ENCODE measurements around the gene FAM163B. TPM values are rescaled to one million over a fixed set of nuclear protein-coding genes. Genes with fewer than 3 reads are reported as not detected.

FAM163B gene
- total RNA-seq, 4 donors from 2014 or later: not detected

DNA sequence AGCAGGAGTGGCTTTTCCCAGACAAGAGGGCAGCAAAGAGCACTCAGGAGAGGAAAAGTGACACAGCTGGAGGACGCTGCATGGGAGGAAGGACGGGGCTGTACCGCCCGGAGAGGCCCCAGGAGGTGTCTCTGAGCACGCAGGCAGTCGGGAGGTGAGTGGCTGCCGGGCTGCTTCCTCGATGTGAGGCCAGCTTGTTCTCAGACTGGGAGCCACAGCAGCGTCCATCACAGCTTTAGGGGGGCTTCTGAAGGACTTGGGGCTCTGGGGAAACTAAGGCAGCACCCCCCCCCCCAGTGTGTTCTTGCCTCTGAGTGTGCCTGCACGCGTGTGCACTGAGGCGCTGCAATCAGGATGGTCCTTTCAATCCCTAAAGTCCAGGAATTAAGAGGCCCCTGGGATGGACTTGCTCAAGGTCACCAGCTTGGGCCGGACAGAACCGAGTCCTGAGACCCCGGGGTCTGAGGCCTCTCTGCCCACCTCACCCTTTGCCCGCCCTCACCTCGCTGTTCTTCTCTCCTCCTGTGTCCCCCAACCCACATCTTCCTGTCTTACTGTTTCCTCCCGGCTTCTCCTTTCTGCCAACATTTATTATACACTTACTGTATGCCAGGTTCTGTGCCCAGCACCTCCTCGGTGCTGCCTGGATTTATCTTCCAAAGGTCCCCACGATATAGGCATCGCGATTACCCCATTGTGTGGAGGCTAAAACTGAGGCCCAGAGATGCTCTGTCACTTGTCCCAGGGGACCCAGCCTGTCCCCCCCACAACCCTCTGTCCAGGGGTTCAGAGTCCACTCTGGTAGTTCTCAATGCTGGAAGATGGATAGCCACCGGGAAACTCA, 32.9 kb downstream of the FAM163B start:
- intact Hi-C loops (cut with DNase I; ENCODE audit: low total_unique reads): no loop called here
- WGBS, 2 donors: 73 to 78% methylated on average over 23 of the region's 23 CpGs
- TF ChIP-seq POLR2A (IDR thresholded peaks at IDR 0.05) (no peak), CTCF (IDR thresholded peaks at IDR 0.05) (no peak)
- H3K4me3 ChIP-seq (ENCODE audit: low read depth, poor library complexity, severe bottlenecking): no peak overlapping the region
- DNase-seq (ENCODE audit: low spot score in 2 of 2): no peak

- DNase-seq (ENCODE audit: low spot score in 2 of 2): no peak
- WGBS, 2 donors: 82 to 87% methylated on average over 29 to 30 of the region's 32 CpGs
- TF ChIP-seq CTCF (IDR thresholded peaks at IDR 0.05) (no peak), POLR2A (IDR thresholded peaks at IDR 0.05) (no peak)
- no peak overlapping the region for H3K4me3 ChIP-seq (ENCODE audit: low read depth, poor library complexity, severe bottlenecking)
- intact Hi-C loops (cut with DNase I; ENCODE audit: low total_unique reads): no loop called here
Observed at GRCh38 chr9:133575186-133576030, 33.8 kb downstream of the FAM163B start.

DNA sequence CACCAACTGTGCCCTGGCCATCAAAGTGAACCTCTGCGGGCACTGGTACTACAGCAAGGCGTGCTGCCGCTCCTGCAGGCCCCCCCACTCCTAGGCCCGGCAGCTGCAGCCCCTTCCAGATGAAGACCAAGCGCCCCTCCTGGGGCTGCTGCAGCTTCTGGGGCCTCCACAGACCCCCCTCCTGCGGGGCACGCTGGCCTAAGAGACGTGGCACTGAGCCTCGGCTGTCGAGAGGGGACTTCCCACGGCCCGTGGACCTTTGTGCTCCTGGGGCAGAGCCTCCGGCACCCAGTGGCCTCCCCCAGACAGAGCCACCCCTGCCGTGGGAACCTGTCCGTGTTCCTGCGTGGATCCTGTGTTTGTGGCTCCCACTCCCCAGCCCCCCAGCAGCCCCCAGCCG, 34.4 kb downstream of the FAM163B start:
- 87 to 96% methylated on average over 5 to 17 of the region's 17 CpGs for WGBS, 2 donors
- DNase-seq (ENCODE audit: low spot score in 2 of 2): no peak
- H3K4me3 ChIP-seq (ENCODE audit: low read depth, poor library complexity, severe bottlenecking): no peak overlapping the region
- intact Hi-C loops (cut with DNase I; ENCODE audit: low total_unique reads): no loop called here
- TF ChIP-seq CTCF (IDR thresholded peaks at IDR 0.05) (no peak), POLR2A (IDR thresholded peaks at IDR 0.05) (no peak)

DNA sequence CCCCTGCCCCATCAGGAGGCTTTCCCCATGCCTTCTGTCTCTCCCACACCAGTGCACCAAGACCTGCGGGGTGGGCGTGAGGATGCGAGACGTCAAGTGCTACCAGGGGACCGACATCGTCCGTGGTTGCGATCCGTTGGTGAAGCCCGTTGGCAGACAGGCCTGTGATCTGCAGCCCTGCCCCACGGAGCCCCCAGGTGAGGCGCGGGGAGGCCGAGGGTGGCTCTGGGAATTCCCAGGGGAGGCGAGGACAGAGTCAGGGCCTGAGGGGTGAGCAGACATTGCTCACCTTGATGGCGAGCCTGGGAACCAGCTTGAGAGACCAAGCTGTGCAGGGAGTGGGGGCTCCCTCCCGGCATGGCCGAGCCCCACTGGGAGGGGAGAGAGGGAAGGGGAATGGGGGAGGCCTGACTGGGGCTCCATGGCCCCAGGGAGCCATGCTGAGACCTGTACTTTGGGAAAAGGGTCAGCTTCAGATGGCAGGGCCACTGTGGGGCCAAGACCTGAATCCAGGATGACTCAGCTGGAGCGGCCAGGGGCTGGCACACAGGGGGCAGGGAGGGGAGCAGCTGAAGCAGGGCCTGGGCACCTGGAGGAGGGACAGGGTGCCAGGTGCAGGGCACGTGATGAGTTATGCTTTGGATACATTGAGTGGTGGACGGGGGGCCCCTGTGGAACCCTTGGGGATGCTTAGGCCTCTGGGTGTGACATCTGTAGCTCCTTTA, 35.2 kb downstream of the FAM163B start:
- no peak overlapping the region for H3K4me3 ChIP-seq (ENCODE audit: low read depth, poor library complexity, severe bottlenecking)
- no peak for DNase-seq (ENCODE audit: low spot score in 2 of 2)
- intact Hi-C loops (cut with DNase I; ENCODE audit: low total_unique reads): no loop called here
- WGBS, 2 donors: 66 to 80% methylated on average over 21 of the region's 21 CpGs
- no peak for TF ChIP-seq POLR2A (IDR thresholded peaks at IDR 0.05)
- TF ChIP-seq CTCF (IDR thresholded peaks at IDR 0.05): no peak

- no peak overlapping the region for H3K4me3 ChIP-seq (ENCODE audit: low read depth, poor library complexity, severe bottlenecking)
- TF ChIP-seq CTCF (IDR thresholded peaks at IDR 0.05) (no peak), POLR2A (IDR thresholded peaks at IDR 0.05) (no peak)
- no peak for DNase-seq (ENCODE audit: low spot score in 2 of 2)
- intact Hi-C loops (cut with DNase I; ENCODE audit: low total_unique reads): no loop called here
- 6 to 35% methylated on average over 14 to 15 of the region's 15 CpGs for WGBS, 2 donors
Observed at GRCh38 chr9:133572821-133573361, 36.3 kb downstream of the FAM163B start.
